ENCODE measurements around the gene OR4D10.

GRCh38 chr11:59448484-59448883 is 24.6 kb upstream of the OR4D10 start:
- no peak for TF ChIP-seq EZH2 (IDR thresholded peaks at IDR 0.05; ENCODE audit: borderline replicate concordance, low read depth, low read length, severe bottlenecking)
- TF ChIP-seq, protein P1, sequence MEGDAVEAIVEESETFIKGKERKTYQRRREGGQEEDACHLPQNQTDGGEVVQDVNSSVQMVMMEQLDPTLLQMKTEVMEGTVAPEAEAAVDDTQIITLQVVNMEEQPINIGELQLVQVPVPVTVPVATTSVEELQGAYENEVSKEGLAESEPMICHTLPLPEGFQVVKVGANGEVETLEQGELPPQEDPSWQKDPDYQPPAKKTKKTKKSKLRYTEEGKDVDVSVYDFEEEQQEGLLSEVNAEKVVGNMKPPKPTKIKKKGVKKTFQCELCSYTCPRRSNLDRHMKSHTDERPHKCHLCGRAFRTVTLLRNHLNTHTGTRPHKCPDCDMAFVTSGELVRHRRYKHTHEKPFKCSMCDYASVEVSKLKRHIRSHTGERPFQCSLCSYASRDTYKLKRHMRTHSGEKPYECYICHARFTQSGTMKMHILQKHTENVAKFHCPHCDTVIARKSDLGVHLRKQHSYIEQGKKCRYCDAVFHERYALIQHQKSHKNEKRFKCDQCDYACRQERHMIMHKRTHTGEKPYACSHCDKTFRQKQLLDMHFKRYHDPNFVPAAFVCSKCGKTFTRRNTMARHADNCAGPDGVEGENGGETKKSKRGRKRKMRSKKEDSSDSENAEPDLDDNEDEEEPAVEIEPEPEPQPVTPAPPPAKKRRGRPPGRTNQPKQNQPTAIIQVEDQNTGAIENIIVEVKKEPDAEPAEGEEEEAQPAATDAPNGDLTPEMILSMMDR (IDR thresholded peaks at IDR 0.05; ENCODE audit: extremely low read depth in 1 of 2, insufficient read depth in 1 of 2, low read depth in 1 of 2, low read length in 2 of 2), result no peak
- no peak for TF ChIP-seq MAX (IDR thresholded peaks at IDR 0.05; ENCODE audit: insufficient read depth, insufficient read length)

Measured in endothelial cell of umbilical vein (primary cell).